DMS 273 (cell line): ENCODE data around the gene KCNK15.
"Not testable (repeated sequence)": the region's sequence is repeated elsewhere in the genome, so short reads cannot be mapped to it uniquely, and the experiment has no call there.

Experiments
- DNase-seq: peaks from one replicate; lab custom pipeline; 2025; ENCODE audit not compliant: unreplicated experiment; lab: John Stamatoyannopoulos, UW

The KCNK15 gene

GRCh38 chr20:44758247-44759101, 12.8 kb downstream of the KCNK15 start:
- DNase-seq = no peak

GRCh38 chr20:44759595-44759994, 13.9 kb downstream of the KCNK15 start:
- no peak for DNase-seq

GRCh38 chr20:44761423-44761822, 15.8 kb downstream of the KCNK15 start:
- DNase-seq = no peak

- DNase-seq = no peak
Observed at GRCh38 chr20:44762466-44763140, 16.9 kb downstream of the KCNK15 start.

- not testable (repeated sequence) for DNase-seq
Observed at GRCh38 chr20:44763798-44764197, 18.1 kb downstream of the KCNK15 start.

- no peak for DNase-seq
Observed at GRCh38 chr20:44765091-44765490, 19.4 kb downstream of the KCNK15 start.

- peak; percentile 39 for DNase-seq
Observed at GRCh38 chr20:44765701-44766347, 20.2 kb downstream of the KCNK15 start.

- DNase-seq = no peak
Observed at GRCh38 chr20:44768256-44768655, 22.6 kb downstream of the KCNK15 start.

GRCh38 chr20:44768854-44769480, 23.3 kb downstream of the KCNK15 start:
- DNase-seq = no peak

GRCh38 chr20:44769481-44769863, 23.8 kb downstream of the KCNK15 start:
- DNase-seq = no peak

GRCh38 chr20:44770484-44771171, 25.0 kb downstream of the KCNK15 start:
- peak; percentile 21 for DNase-seq

- no peak for DNase-seq
Observed at GRCh38 chr20:44771172-44771535, 25.5 kb downstream of the KCNK15 start.

GRCh38 chr20:44772636-44773035, 27.0 kb downstream of the KCNK15 start:
- no peak for DNase-seq

GRCh38 chr20:44773070-44773829, 27.6 kb downstream of the KCNK15 start:
- DNase-seq = no peak

GRCh38 chr20:44776980-44777379, 31.3 kb downstream of the KCNK15 start:
- no peak for DNase-seq

GRCh38 chr20:44780226-44780625, 34.6 kb downstream of the KCNK15 start:
- DNase-seq = peak; percentile 47

- no peak for DNase-seq
Observed at GRCh38 chr20:44781118-44781517, 35.5 kb downstream of the KCNK15 start.

GRCh38 chr20:44781791-44782190, 36.1 kb downstream of the KCNK15 start:
- DNase-seq = no peak

GRCh38 chr20:44784688-44785087, 39.0 kb downstream of the KCNK15 start:
- no peak for DNase-seq

GRCh38 chr20:44785768-44786167, 40.1 kb downstream of the KCNK15 start:
- peak; percentile 74 for DNase-seq
